ENCODE results near the gene BAIAP2.

GRCh38 chr17:81114351-81115093, 79.6 kb downstream of the BAIAP2 start:
- TF ChIP-seq TCF12 (IDR thresholded peaks at IDR 0.05; ENCODE audit: low read depth) (no peak), TAF1 (IDR thresholded peaks at IDR 0.05; ENCODE audit: low read depth) (no peak), RAD21 (IDR thresholded peaks at IDR 0.05; ENCODE audit: low read depth) (no peak), FOXM1 (IDR thresholded peaks at IDR 0.05; ENCODE audit: borderline replicate concordance, low read depth) (no peak), YY1 (IDR thresholded peaks at IDR 0.05; ENCODE audit: low read depth) (no peak), USF1 (IDR thresholded peaks at IDR 0.05) (no peak), EP300 (IDR thresholded peaks at IDR 0.05; ENCODE audit: borderline replicate concordance) (no peak), ZBTB7A (IDR thresholded peaks at IDR 0.05; ENCODE audit: low read depth) (no peak), EGR1 (IDR thresholded peaks at IDR 0.05) (no peak), REST (IDR thresholded peaks at IDR 0.05; ENCODE audit: low read depth) (no peak), CEBPB (IDR thresholded peaks at IDR 0.05) (no peak), NFIC (IDR thresholded peaks at IDR 0.05) (no peak), CREB1 (IDR thresholded peaks at IDR 0.05; ENCODE audit: low read depth) (no peak)
- TF ChIP-seq, protein P1, sequence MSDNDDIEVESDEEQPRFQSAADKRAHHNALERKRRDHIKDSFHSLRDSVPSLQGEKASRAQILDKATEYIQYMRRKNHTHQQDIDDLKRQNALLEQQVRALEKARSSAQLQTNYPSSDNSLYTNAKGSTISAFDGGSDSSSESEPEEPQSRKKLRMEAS (IDR thresholded peaks at IDR 0.05): no peak

Data from Ishikawa (cell line).